ENCODE data around the gene BAX. TPM values are rescaled to one million over a fixed set of nuclear protein-coding genes. Genes with fewer than 3 reads are reported as not detected.

The BAX gene
- total RNA-seq, 1 donor from 2014 or later = 171 TPM

- no peaks in the 10 kb centered on the region for H3K9me3 Mint-ChIP-seq
- H3K27me3 Mint-ChIP-seq (ENCODE audit: low read depth) = no peaks in the 10 kb centered on the region
- TF ChIP-seq CTCF (conservative IDR thresholded peaks at IDR 0.05) = no peak
- H3K4me3 Mint-ChIP-seq = peak overlapping the region; percentile 86
- H3K36me3 Mint-ChIP-seq (ENCODE audit: low read depth) = peaks cover 11% of the 10 kb centered on the region
- peaks cover 22% of the 10 kb centered on the region for H3K4me1 Mint-ChIP-seq
- peak overlapping the region; percentile 87 for H3K27ac Mint-ChIP-seq (ENCODE audit: unreplicated experiment)
- DNase-seq (ENCODE audit: low read depth, low spot score) = no peak
These were observed 583 bp upstream of the BAX start for GRCh38 chr19:48953990-48954594.

GRCh38 chr19:48955308-48955958, 758 bp downstream of the BAX start:
- TF ChIP-seq CTCF (conservative IDR thresholded peaks at IDR 0.05) = no peak
- no peak for DNase-seq (ENCODE audit: low read depth, low spot score)
- peaks cover 22% of the 10 kb centered on the region for H3K4me1 Mint-ChIP-seq
- peaks cover 11% of the 10 kb centered on the region for H3K36me3 Mint-ChIP-seq (ENCODE audit: low read depth)
- no peaks in the 10 kb centered on the region for H3K27me3 Mint-ChIP-seq (ENCODE audit: low read depth)
- H3K27ac Mint-ChIP-seq (ENCODE audit: unreplicated experiment) = peak overlapping the region; percentile 35
- no peaks in the 10 kb centered on the region for H3K9me3 Mint-ChIP-seq
- peak overlapping the region; percentile 87 for H3K4me3 Mint-ChIP-seq

GRCh38 chr19:48958006-48958405, 3.3 kb downstream of the BAX start:
- Mint-ChIP-seq H3K27ac (ENCODE audit: unreplicated experiment) (no peak overlapping the region), H3K4me1 (peaks cover 41% of the 10 kb centered on the region), H3K27me3 (ENCODE audit: low read depth) (no peaks in the 10 kb centered on the region), H3K4me3 (peak overlapping the region; percentile 67), H3K36me3 (ENCODE audit: low read depth) (peaks cover 16% of the 10 kb centered on the region), H3K9me3 (no peaks in the 10 kb centered on the region)
- no peak for TF ChIP-seq CTCF (conservative IDR thresholded peaks at IDR 0.05)
- no peak for DNase-seq (ENCODE audit: low read depth, low spot score)

GRCh38 chr19:48959341-48960239, 4.9 kb downstream of the BAX start:
- Mint-ChIP-seq H3K9me3 (no peaks in the 10 kb centered on the region), H3K4me1 (peaks cover 51% of the 10 kb centered on the region), H3K27me3 (ENCODE audit: low read depth) (peaks cover 6% of the 10 kb centered on the region), H3K4me3 (no peak overlapping the region), H3K36me3 (ENCODE audit: low read depth) (peaks cover 16% of the 10 kb centered on the region), H3K27ac (ENCODE audit: unreplicated experiment) (no peak overlapping the region)
- TF ChIP-seq CTCF (conservative IDR thresholded peaks at IDR 0.05) = no peak
- DNase-seq (ENCODE audit: low read depth, low spot score) = no peak

- peaks cover 55% of the 10 kb centered on the region for H3K4me1 Mint-ChIP-seq
- H3K4me3 Mint-ChIP-seq = peak overlapping the region; percentile 81
- no peak for DNase-seq (ENCODE audit: low read depth, low spot score)
- no peaks in the 10 kb centered on the region for H3K9me3 Mint-ChIP-seq
- H3K27ac Mint-ChIP-seq (ENCODE audit: unreplicated experiment) = no peak overlapping the region
- peaks cover 18% of the 10 kb centered on the region for H3K27me3 Mint-ChIP-seq (ENCODE audit: low read depth)
- H3K36me3 Mint-ChIP-seq (ENCODE audit: low read depth) = peaks cover 20% of the 10 kb centered on the region
- TF ChIP-seq CTCF (conservative IDR thresholded peaks at IDR 0.05) = no peak
These were observed 6.5 kb downstream of the BAX start for GRCh38 chr19:48961051-48961649.
